HG03521 (cell line): ENCODE results near the gene MRPL53.
"Not testable (repeated sequence)": the region's sequence is repeated elsewhere in the genome, so short reads cannot be mapped to it uniquely, and the experiment has no call there.

Experiments used
- ATAC-seq: cut with Tn5 transposase; IDR thresholded peaks from one replicate; pipeline ENCODE4 v1.9.1; 2021; ENCODE audit warnings: mild to moderate bottlenecking, moderate library complexity; ENCODE audit not compliant: unreplicated experiment

Gene MRPL53

DNA sequence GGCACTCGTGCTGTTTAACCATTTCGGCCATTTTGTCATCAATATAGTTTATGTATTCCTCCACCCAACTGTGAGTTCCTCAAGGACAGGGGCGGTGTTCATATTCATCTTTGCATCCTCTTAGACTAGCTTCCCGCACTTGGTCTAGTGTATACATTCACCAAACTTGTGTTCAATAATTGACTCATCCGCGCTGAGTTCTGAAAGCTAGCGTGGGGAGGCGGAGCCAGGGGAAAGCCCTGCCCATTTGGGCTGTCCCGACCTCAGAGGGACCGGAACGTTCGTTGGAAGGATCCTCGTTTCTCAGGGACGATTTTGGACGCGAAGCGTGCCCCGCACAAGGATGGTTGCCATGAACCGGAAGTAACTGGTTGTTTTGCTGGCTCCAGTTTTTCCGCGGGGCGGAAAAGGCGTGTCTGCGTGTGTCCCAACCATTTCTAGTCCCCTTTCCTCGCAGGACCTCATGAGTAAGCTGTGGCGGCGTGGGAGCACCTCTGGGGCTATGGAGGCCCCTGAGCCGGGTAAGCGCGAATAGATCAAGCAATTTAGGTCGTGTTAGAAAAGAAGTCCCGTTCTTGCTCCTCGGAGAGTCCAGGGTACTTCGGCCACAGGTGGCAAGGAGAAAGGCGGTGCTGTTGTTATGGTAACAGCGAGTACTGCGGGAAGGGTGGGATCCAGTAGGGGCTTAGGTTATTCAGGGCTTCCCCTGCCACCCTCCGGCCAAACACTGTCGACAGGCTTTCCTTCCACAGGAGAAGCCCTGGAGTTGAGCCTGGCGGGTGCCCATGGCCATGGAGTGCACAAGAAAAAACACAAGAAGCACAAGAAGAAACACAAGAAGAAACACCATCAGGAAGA is 17.6 kb downstream of the MRPL53 start, which contains the start of gene INO80B:
INO80B (plus strand) TSS at position 434 of the 858 bp plus-strand sequence; CDS start at position 464, 30 bp downstream.
- peak; percentile 39 for ATAC-seq

DNA sequence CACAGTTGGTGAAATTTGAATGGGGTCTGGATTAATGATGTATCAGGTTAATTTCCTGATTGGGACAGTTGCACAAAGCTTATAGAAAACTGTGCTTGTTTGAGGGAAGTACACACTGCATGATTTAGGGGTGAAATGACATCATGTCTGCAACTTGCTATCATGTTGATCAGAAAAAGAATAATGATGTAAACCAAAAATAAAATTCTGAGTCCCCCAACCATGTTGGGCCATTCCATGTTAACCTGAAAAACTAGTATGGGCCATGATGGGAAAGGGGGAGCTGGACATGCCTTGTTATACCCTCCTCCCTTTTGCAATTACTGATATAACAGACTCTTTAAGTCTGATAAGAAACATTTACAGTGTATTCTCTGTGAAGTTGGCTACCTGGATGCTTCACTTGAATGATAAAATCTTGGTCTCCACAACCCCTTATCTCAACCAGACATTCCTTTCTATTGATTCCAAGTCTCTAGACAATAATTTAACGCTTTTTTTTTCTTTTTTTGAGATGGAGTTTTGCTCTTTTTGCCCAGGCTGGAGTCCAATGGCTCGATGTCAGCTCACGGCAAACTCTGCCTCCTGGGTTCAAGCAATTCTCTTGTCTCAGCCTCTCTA is 21.8 kb downstream of the MRPL53 start:
- ATAC-seq = no peak

DNA sequence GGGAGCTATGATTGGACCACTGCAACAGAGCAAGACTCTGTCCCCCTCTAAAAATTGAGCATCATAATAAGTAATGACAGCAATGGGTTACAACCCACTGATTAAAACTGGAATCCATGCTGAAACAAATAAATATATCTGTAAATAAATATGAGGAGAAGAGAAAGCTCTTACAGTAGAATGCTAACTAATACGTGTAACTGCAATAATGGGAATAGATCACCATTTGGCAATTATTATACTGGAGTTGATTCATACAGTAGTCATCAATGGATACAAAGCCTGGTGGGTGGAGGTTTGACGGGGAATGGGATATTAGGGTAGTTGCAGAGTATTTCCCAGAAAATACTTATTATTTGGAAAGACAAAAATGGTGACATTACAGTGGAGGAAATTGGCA is 23.7 kb downstream of the MRPL53 start:
- ATAC-seq = no peak

DNA sequence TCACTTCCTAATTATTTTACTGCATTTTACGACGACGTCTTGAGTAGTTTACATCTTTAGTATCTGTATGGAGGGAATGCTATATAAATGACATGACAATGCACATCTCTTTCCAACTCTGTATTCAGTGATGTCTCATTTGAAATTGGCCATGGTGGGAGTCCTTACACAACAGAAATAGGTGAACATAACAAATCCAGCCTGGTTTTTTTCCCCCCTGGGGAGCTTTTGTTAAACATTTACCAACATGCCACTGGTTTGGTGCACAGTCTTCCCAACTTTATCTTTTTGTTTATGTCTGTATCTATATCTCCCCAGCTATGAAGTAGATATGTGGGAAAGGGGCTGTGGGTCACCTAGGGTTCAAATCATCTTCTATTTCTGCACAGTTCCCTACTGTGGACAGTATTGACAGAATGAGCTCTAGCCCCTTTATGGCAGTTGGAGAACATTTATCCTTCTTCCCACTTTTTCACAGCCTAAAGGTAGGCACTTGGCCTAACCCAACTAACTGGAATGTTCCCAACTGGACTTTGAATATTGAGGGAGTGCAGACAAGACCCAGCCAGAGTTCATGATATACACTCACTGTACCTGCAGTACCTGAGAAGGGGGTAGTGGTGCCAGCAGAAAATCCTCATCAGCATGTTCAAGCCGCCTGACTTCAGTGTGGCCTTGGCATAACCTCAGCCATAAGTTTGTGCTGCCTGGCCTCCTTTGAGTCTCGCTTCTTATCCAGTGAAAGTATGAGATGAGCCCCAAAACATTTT is 25.1 kb downstream of the MRPL53 start:
- ATAC-seq = no peak

DNA sequence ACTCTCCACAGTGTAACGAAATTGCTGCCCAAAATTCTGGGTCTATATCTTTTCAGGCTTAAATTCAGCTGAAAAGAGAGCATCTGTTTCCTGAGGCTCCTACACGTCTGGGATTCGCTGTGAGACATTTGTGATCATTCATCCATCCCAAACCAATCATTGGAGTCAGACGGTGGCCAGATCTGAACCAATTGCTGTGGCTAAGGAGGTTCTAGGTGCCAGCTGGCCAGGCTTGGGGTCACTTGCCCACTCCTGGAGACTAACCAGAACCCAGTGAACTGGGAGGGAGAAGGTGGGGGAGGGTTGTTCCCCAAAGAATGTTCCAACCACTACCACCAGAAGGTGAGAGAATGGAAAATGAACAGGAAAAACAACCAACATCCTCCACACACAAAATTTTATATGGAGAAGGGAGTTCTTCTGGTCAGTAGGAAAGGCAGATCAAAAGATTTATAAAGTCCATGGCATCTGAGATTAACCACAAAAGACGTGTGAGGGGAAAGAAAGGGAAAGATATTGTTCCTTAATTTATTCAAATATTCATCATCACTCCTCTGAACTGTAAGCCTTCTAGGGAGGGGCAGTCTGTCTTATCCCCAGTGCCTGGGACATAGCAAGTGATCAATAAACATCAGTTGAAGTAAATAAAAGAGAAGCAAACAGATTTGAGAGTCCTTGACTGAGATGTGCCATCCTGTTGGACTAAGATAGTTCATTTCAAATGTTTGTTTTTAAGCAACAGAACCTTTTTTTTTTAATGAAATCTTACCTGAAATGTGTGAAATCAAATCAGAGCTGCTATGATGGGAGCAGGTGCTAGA is 27.8 kb downstream of the MRPL53 start:
- ATAC-seq = no peak

DNA sequence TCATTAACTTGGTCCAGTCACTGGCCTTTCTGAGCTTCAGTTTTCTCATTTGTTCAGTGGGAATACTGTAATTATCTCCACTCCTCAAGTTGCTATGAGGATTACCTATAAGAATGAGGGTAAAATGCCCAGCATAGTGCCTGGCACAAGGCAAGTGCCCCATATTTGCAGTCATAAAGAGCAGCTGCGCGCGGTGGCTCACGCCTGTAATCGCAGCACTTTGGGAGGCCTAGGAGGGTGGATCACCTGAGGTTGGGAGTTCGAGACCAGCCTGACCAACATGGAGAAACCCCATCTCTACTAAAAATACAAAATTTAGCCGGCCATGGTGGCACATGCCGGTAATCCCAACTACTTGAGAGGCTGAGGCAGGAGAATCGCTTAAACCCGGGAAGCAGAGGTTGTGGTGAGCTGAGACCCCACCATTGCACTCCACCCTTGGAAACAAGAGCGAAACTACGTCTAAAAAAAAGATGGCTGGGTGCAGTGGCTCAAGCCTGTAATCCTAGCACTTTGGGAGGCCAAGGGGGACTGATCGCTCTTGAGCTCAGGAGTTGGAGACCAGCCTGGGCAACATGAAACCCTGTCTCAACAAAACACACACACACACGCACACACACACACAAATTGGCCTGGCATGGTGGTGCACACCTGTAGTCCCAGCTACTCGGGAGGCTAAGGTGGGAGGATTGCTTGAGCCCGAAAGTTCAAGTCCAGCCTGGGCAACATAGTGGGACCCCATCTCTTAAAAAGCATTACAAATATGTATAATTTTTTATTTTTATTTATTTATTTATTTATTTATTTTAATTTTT is 29.8 kb downstream of the MRPL53 start:
- ATAC-seq = not testable (repeated sequence)

DNA sequence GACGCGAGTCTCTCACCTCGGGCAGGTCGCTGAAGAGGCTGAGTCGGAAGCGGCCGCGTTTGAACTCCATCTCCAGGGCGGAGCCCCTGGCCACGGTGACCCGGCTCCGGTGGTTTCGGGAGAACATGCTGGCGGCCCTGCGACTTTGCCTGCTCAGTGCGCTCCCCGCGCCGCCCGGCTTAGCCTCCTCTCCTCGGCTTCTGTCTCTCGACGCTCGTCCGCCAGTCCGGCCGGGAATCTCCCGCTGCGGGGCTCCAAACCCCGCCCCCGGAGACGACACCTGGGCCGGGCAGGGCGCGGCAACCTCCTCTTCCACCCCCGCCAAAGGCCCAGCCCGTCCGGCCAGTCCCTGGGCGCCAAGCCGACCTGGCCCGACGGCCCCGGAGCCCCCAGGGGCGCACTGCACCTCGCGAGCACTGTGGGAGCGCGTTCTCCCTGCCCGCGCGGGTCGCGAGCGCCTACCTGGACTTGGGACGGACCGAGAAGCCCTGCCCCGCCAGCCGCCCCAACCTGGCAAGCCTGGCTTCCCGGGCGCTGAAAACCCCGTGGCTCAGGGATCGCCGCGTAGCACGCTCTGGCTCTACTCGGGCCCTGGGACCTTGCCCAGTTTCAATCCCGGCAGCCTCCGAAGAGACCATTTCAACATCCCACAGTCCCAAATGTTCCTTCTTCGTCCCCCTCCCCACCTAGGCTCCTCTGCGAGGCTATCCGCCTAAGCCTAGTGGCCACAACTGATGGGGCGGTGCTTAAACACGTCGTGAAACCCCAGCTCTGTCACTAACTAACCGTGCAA is 30.6 kb downstream of the MRPL53 start, which contains the start of gene RTKN:
RTKN (minus strand) TSS at position 248 of the 793 bp plus-strand sequence; CDS start at position 127, 121 bp downstream.
- no peak for ATAC-seq

DNA sequence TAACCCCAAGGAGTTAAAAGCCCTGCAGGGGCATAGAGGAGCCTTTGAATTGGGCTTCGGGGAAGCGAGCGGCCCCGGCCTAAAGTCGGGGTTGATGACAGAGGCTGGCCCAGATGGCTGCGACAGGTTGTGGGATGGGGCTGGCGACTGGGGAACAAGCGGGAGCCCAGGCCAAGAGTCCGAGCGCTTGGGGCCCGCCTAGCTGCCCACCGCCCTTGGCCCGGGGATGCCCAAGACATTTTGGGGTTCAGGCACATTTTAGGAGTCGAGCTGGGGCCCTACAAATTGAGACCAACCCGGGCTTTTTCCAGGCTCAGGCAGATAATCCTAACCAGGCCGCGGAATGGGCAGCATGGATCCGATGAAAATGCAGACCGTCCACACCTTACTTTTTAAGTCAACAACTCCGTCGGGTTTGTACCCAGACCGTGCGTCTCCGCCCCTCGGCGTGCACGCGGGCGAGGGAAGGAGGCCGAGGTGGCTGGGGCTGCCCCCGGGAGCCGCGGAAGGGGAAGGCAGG is 31.2 kb downstream of the MRPL53 start:
- no peak for ATAC-seq

DNA sequence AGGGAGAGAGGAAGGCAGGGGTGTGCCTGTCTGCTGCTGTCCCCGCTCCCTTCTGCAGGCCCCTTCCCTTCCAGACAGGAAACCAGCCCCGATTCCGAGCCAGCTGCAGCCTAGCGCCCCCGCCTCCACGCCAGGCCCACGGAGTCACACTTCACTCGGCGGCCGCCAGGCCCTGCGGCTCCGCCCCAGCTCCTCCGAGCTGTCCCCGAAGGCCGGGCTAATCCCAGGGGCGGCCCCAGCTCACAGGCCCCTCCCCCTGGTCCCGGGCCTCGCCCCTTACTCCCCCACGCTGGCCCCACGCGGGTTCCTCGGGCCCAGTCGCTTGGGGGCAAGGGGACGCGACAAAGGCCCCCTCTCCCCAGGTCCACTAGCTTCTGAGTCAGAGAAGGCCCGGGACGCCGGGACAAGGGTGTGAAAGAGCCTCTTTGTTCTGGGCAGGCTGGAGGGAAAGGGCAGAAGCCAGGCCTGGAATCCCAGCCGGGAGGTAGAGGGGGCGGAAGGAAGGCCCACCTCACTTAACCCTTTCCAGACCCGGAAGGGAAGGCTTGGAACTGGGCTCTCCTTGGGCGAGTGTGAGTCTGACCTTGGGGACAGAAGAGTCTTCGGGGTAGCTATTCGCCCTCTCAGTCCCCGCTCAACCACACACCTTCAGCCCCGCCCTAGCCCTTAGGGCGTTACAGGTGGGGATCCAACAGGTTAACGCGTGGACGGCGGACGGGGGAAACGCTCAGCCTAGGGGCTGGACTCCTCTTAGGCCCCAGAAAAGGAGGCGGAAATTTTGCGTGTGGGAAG is 31.9 kb downstream of the MRPL53 start:
- peak; percentile 82 for ATAC-seq

DNA sequence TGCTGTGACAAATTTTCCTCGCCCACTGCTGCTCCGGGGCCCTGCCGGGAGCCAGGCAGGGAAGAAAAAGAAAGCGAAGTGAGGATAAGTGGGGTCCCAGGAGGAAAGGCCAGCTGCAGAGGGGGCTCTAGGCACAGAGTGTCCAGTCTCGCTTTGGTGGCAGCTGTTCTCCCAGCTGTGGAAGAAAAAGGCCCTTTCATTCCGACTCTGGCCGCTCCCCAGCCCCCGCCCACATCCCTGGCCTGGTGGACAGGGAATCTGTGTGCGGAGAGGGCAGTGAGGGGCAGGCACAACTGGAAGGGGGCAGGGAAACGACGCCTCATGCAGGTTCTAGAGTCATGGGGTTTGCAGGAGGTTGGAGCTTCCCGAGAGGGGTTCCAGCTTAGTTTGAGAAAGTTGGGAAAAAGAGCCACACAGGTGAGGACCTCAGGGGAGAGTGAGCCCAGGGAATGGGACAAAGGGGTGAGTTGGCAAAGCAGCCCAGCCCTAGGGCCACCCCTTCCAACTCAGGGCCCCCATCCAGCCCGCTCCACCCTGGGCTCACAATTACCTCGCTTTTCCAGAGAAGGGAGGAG is 32.6 kb downstream of the MRPL53 start:
- peak; percentile 7 for ATAC-seq

DNA sequence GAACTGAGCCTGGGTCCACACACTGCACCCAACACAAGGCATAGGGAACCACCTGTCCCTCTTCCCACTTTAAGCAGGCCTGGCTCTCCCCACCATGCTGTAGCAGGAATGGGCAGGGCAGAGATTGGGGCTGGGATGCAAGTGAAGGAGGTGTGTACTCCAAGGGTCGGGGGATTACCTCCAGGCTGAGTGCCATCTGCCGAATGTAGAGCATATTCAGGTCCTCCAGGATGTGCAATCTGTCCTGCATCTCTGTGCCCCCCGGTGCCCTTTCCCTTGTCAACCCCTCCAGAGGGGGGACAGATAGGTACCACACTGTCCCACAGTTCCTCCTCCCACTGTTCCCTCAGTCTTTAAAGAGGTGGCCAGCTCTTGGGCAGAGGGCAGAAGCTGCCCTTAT is 33.1 kb downstream of the MRPL53 start:
- no peak for ATAC-seq

DNA sequence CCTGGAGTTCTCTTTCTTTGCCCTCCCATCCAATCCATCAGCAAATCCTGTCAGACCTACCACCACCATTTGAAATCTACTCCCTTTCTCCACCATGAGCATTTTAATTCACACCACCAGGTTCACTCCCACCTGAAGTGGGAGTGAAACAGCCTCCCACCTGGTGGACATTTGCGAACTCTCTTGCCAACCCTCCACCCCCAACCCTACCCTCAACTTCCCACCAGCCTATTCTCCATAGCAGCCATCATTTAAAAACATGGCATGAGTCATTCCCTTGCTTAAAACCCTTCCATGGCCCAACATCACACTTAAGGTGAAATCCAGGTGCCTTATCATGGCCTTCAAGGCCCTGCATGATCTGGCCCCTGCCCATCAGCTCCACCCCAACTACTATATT is 34.2 kb downstream of the MRPL53 start:
- ATAC-seq = no peak

DNA sequence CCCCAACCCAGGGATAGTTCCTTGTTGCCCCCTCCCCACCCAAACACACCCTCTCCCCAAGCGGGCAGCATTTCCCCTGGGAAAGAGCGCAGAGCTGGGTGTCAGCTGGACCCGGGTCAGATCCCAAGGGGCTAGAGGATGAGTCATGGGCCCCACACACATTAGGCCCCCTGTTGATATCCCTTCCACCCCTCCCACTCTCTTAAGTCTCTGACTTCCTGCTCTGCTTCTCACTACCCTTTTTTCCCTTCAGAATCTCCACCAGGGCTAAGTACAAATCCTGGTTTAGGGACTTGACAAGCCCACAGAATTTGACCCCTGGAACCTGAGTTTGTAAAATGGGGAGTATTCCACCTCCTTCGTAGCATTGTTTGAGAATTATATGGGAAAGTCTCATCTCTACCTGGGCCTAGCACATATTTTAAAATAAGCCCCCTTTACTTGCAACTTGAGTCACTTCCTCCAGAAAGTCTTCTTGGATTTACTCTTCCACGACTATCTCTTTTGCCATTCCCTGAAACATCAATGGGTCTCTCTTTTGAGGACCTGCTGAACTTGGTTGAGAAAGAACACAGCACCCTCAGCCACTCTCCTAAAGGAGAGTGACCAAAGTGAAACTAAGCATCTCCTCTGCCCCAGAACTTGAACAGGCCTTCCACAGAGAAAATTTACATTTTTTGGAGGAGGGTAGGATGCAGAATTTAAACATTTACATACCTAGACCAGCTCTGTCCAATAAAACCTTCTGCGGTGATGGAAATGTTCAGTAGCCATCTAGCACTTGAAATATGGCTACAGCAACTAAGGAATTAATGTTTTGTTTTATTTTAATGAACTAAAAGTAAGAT is 35.4 kb downstream of the MRPL53 start:
- ATAC-seq = no peak

DNA sequence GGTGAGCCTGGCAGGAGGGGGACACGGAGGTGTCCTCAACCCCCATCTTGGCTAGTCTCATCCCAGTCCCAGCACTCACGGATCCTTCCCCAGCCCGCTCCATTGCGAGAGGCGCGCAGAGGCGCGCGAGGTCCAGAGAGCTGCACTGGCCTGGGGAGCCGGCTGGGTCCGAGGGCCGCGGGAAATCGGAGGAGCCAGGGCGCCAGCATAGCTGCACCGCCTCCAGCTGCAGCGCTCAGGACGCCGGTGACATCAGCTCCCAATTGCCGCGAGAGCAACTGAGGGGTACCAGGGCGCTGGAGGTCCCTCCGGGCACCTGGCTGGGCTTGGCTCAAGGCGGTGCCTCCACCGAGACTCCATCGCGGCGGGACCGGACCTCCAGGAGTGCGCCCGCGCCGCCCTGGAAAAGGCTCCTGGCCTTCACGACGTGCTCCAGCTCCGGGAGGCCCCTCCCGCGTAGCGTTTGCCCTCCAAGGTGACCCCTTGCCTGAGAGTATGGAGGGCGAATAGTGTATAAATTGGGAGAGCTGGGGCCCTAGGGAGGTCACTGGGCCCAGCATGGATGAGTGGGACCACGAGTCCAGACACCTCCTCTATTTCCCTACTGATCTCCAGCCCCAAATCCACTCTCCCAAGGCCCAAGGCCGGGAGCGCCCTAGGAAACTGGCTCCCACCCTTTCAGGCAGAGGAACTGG is 36.2 kb downstream of the MRPL53 start:
- no peak for ATAC-seq

DNA sequence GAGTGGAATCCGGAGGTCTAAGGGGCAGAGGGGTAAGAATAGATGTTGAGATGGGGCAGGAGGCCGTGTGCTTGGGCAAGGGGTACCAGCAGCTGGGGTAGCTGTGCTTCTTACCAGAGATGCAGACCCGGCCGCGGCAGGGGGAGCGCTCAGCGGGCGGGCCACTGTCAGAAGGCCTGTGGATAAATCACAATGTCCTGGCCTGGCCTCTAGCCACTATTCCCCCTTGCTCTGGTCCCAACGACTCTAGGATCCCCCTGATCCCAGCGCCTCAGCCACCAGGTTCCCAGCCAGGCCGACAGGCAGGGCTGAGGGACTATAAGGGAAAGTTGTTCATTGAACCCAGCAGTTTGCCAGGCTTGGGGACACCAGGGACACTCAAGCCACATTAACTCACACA is 42.0 kb downstream of the MRPL53 start:
- no peak for ATAC-seq
